Heart left ventricle (tissue), 13 donors: ENCODE measurements around the gene THSD7B.

Source experiments
- POLR2A ChIP-seq, 2 donors: fragments of 450-650 bp; IDR thresholded peaks; one replicate each; pipeline ENCODE4 v1.6.1; 2017; ENCODE audit warnings: antibody characterized with exemption in 2 of 2, mild to moderate bottlenecking in 2 of 2, moderate library complexity in 2 of 2
- TF ChIP-seq, protein P1 (sequence below), 12 donors: fragments of 200-600 bp; sonication (generic) in 4 of 12; IDR thresholded peaks; one replicate each; pipeline versions ENCODE4 v1.5.0 to v1.8.0; 2018 to 2022; ENCODE audit warnings: antibody characterized with exemption in 12 of 12, mild to moderate bottlenecking in 5 of 12
- donor health status: ischemic (EF 13 %, LVEDD 7.1; RV severe dilation, severe dysfunction).
- donor health status: DM: no; HTN: yes; CAD: no.
- donor health status: DM: no; HTN: no; CAD: no.
- donor health status: ischemic (EF 25% LVEDD 6.9; RV normal size, moderate dysfunction).
- donor health status: ischemic (EF 25% LVEDD 5.7; RV mildly dilated, moderate dysfunction).
- donor health status: ischemic (EF 35%, LVEDD 5.7; RV mildly dilated, moderate dysfunction).
- donor health status: nonischemic (EF 11% LVEDD 7.7; RV severe dilation, severe dysfunction).
- donor health status: DM: yes; HTN: yes; CAD: no.
- donor health status: PGD.
- donor health status: ischemic (EF 29% LVEDD 5.4; RV normal size, mild dysfunction).
- donor health status: nonischemic (EF 23%, LVEDD 6.1; RV moderate dilation, normal function).

DNA sequence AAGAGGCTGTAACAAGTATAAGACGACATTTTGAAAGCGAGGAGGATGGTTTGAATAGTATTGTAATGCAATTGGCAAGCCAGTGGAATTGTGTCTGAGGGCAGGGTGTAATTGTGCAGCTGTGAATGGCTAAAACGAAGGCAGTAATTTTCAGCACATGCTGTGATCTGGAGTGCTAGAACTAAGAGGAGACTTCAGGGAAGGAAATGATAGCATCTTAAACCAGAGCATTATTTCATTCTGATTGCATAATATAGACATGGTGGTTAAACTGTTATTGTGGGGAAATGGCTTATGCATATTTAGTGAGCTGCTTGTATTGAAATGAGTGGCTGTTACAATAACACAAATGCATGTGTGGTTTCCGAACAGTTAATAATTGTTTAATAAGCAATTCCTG, 36.3 kb downstream of the THSD7B start:
- TF ChIP-seq, protein P1, sequence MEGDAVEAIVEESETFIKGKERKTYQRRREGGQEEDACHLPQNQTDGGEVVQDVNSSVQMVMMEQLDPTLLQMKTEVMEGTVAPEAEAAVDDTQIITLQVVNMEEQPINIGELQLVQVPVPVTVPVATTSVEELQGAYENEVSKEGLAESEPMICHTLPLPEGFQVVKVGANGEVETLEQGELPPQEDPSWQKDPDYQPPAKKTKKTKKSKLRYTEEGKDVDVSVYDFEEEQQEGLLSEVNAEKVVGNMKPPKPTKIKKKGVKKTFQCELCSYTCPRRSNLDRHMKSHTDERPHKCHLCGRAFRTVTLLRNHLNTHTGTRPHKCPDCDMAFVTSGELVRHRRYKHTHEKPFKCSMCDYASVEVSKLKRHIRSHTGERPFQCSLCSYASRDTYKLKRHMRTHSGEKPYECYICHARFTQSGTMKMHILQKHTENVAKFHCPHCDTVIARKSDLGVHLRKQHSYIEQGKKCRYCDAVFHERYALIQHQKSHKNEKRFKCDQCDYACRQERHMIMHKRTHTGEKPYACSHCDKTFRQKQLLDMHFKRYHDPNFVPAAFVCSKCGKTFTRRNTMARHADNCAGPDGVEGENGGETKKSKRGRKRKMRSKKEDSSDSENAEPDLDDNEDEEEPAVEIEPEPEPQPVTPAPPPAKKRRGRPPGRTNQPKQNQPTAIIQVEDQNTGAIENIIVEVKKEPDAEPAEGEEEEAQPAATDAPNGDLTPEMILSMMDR (IDR thresholded peaks at IDR 0.05), result no peak
- TF ChIP-seq POLR2A (IDR thresholded peaks at IDR 0.05), result no peak
